Activated T-cell treated with anti-CD3 and anti-CD28 coated beads, Interleukin-2, amount 50 U/mL, for 72 hours (primary cell): ENCODE results near the gene CCSER1. TPM values are rescaled to one million over a fixed set of nuclear protein-coding genes. Genes with fewer than 3 reads are reported as not detected.

ENCODE experiments used
- ATAC-seq, 2 donors: fragments of 150-1000 bp; cut with Tn5 transposase; replicated peaks in 1 of 2; 2 replicates each; pipeline ENCODE4 v1.10.0; 2021; ENCODE audit warnings: moderate library complexity in 2 of 2, mild to moderate bottlenecking in 1 of 2
- DNase-seq, 2 donors: peaks; one replicate each; pipeline ENCODE4 v3.0.0; 2021 to 2022; ENCODE audit warnings: mixed read lengths in 1 of 2
- H3K27ac Mint-ChIP-seq: one replicate; pipeline ENCODE4 v1.8.0; 2022; ENCODE audit warnings: mild to moderate bottlenecking, moderate library complexity, mixed read lengths
- H3K27me3 Mint-ChIP-seq: one replicate; pipeline ENCODE4 v1.8.0; 2022; ENCODE audit warnings: low read depth, mixed read lengths
- H3K36me3 Mint-ChIP-seq, 2 donors: one replicate each; pipeline ENCODE4 v1.8.0; 2022; ENCODE audit warnings: mixed read lengths in 2 of 2, mild to moderate bottlenecking in 1 of 2; ENCODE audit not compliant: insufficient read depth in 2 of 2
- H3K4me1 Mint-ChIP-seq: one replicate; pipeline ENCODE4 v1.8.0; 2022; ENCODE audit warnings: low read depth, mixed read lengths
- H3K4me3 Mint-ChIP-seq, 2 donors: one replicate each; pipeline ENCODE4 v1.8.0; 2022; ENCODE audit warnings: mild to moderate bottlenecking in 2 of 2, mixed read lengths in 2 of 2, moderate library complexity in 2 of 2
- H3K9me3 Mint-ChIP-seq, 2 donors: one replicate each; pipeline ENCODE4 v1.8.0; 2022; ENCODE audit warnings: mixed read lengths in 2 of 2
- total RNA-seq, 2 donors: library from RNA; stranded (reverse); gene quantifications; one replicate each; pipeline ENCODE4 v1.2.3, GENCODE V29; 2022

CCSER1 gene
- total RNA-seq, 2 donors from 2014 or later = 0.09 TPM; not detected in 1

- no peak overlapping the region for H3K27ac Mint-ChIP-seq
- H3K4me1 Mint-ChIP-seq = no peaks in the 10 kb centered on the region
- no peaks in the 10 kb centered on the region for H3K27me3 Mint-ChIP-seq
- H3K36me3 Mint-ChIP-seq = no peaks in the 10 kb centered on the region
- ATAC-seq (no peak), DNase-seq (no peak)
- no peak overlapping the region for H3K4me3 Mint-ChIP-seq
- no peaks in the 10 kb centered on the region for H3K9me3 Mint-ChIP-seq
These were observed 18.1 kb downstream of the CCSER1 start for GRCh38 chr4:90145319-90145718.

GRCh38 chr4:90146306-90146705, 19.1 kb downstream of the CCSER1 start:
- no peaks in the 10 kb centered on the region for H3K9me3 Mint-ChIP-seq
- H3K36me3 Mint-ChIP-seq = no peaks in the 10 kb centered on the region
- H3K4me1 Mint-ChIP-seq = no peaks in the 10 kb centered on the region
- no peak overlapping the region for H3K27ac Mint-ChIP-seq
- ATAC-seq (no peak), DNase-seq (no peak)
- no peak overlapping the region for H3K4me3 Mint-ChIP-seq
- no peaks in the 10 kb centered on the region for H3K27me3 Mint-ChIP-seq

GRCh38 chr4:90148574-90149148, 21.5 kb downstream of the CCSER1 start:
- no peak for ATAC-seq
- Mint-ChIP-seq H3K27ac (no peak overlapping the region), H3K9me3 (no peaks in the 10 kb centered on the region), H3K27me3 (no peaks in the 10 kb centered on the region), H3K36me3 (no peaks in the 10 kb centered on the region), H3K4me3 (no peak overlapping the region), H3K4me1 (no peaks in the 10 kb centered on the region)
- DNase-seq = no peak

GRCh38 chr4:90152024-90152423, 24.8 kb downstream of the CCSER1 start:
- no peaks in the 10 kb centered on the region for H3K36me3 Mint-ChIP-seq
- ATAC-seq (no peak), DNase-seq (no peak)
- H3K27me3 Mint-ChIP-seq = no peaks in the 10 kb centered on the region
- no peak overlapping the region for H3K27ac Mint-ChIP-seq
- H3K9me3 Mint-ChIP-seq = peaks cover 0 to 4% of the 10 kb centered on the region in 2 donors
- H3K4me3 Mint-ChIP-seq = no peak overlapping the region
- no peaks in the 10 kb centered on the region for H3K4me1 Mint-ChIP-seq

GRCh38 chr4:90159193-90159592, 32.0 kb downstream of the CCSER1 start:
- H3K4me1 Mint-ChIP-seq = no peaks in the 10 kb centered on the region
- no peak for ATAC-seq
- H3K27ac Mint-ChIP-seq = no peak overlapping the region
- H3K9me3 Mint-ChIP-seq = peaks cover 0 to 4% of the 10 kb centered on the region in 2 donors
- no peaks in the 10 kb centered on the region for H3K27me3 Mint-ChIP-seq
- no peak overlapping the region for H3K4me3 Mint-ChIP-seq
- H3K36me3 Mint-ChIP-seq = no peaks in the 10 kb centered on the region
- no peak for DNase-seq

- H3K36me3 Mint-ChIP-seq = no peaks in the 10 kb centered on the region
- H3K9me3 Mint-ChIP-seq = peaks cover 0 to 4% of the 10 kb centered on the region in 2 donors
- no peaks in the 10 kb centered on the region for H3K4me1 Mint-ChIP-seq
- H3K27me3 Mint-ChIP-seq = no peaks in the 10 kb centered on the region
- ATAC-seq = no peak
- no peak for DNase-seq
- no peak overlapping the region for H3K27ac Mint-ChIP-seq
- no peak overlapping the region for H3K4me3 Mint-ChIP-seq
These were observed 32.9 kb downstream of the CCSER1 start for GRCh38 chr4:90160044-90160443.

GRCh38 chr4:90162566-90162965, 35.4 kb downstream of the CCSER1 start:
- ATAC-seq = no peak
- Mint-ChIP-seq H3K27me3 (no peaks in the 10 kb centered on the region), H3K36me3 (no peaks in the 10 kb centered on the region), H3K4me3 (no peak overlapping the region), H3K9me3 (no peaks in the 10 kb centered on the region), H3K4me1 (no peaks in the 10 kb centered on the region), H3K27ac (no peak overlapping the region)
- no peak for DNase-seq

- ATAC-seq = no peak
- H3K27ac Mint-ChIP-seq = no peak overlapping the region
- H3K9me3 Mint-ChIP-seq = no peaks in the 10 kb centered on the region
- no peak overlapping the region for H3K4me3 Mint-ChIP-seq
- H3K36me3 Mint-ChIP-seq = no peaks in the 10 kb centered on the region
- no peaks in the 10 kb centered on the region for H3K27me3 Mint-ChIP-seq
- no peak for DNase-seq
- H3K4me1 Mint-ChIP-seq = no peaks in the 10 kb centered on the region
These were observed 36.7 kb downstream of the CCSER1 start for GRCh38 chr4:90163872-90164271.

- ATAC-seq (peak in 1 of 2 donors; percentile 5), DNase-seq (no peak)
- H3K27ac Mint-ChIP-seq = no peak overlapping the region
- H3K36me3 Mint-ChIP-seq = no peaks in the 10 kb centered on the region
- no peak overlapping the region for H3K4me3 Mint-ChIP-seq
- H3K9me3 Mint-ChIP-seq = no peaks in the 10 kb centered on the region
- no peaks in the 10 kb centered on the region for H3K4me1 Mint-ChIP-seq
- no peaks in the 10 kb centered on the region for H3K27me3 Mint-ChIP-seq
These were observed 38.7 kb downstream of the CCSER1 start for GRCh38 chr4:90165883-90166282.

- DNase-seq = no peak
- Mint-ChIP-seq H3K9me3 (no peaks in the 10 kb centered on the region), H3K27ac (no peak overlapping the region), H3K4me1 (no peaks in the 10 kb centered on the region), H3K36me3 (no peaks in the 10 kb centered on the region), H3K27me3 (no peaks in the 10 kb centered on the region), H3K4me3 (no peak overlapping the region)
- ATAC-seq = no peak
These were observed 44.3 kb downstream of the CCSER1 start for GRCh38 chr4:90171491-90171890.

- DNase-seq (no peak), ATAC-seq (no peak)
- no peak overlapping the region for H3K27ac Mint-ChIP-seq
- H3K36me3 Mint-ChIP-seq = no peaks in the 10 kb centered on the region
- H3K27me3 Mint-ChIP-seq = no peaks in the 10 kb centered on the region
- H3K9me3 Mint-ChIP-seq = no peaks in the 10 kb centered on the region
- no peak overlapping the region for H3K4me3 Mint-ChIP-seq
- H3K4me1 Mint-ChIP-seq = no peaks in the 10 kb centered on the region
These were observed 47.4 kb downstream of the CCSER1 start for GRCh38 chr4:90174621-90175023.

GRCh38 chr4:90181644-90182043, 54.5 kb downstream of the CCSER1 start:
- Mint-ChIP-seq H3K4me3 (no peak overlapping the region), H3K27ac (no peak overlapping the region), H3K27me3 (peaks cover 9% of the 10 kb centered on the region), H3K36me3 (no peaks in the 10 kb centered on the region), H3K9me3 (peaks cover 0 to 2% of the 10 kb centered on the region in 2 donors), H3K4me1 (no peaks in the 10 kb centered on the region)
- DNase-seq (no peak), ATAC-seq (no peak)

GRCh38 chr4:90183254-90183653, 56.1 kb downstream of the CCSER1 start:
- ATAC-seq (no peak), DNase-seq (no peak)
- no peak overlapping the region for H3K4me3 Mint-ChIP-seq
- H3K9me3 Mint-ChIP-seq = peaks cover 0 to 2% of the 10 kb centered on the region in 2 donors
- H3K27ac Mint-ChIP-seq = no peak overlapping the region
- no peaks in the 10 kb centered on the region for H3K4me1 Mint-ChIP-seq
- H3K27me3 Mint-ChIP-seq = peaks cover 9% of the 10 kb centered on the region
- H3K36me3 Mint-ChIP-seq = no peaks in the 10 kb centered on the region

- ATAC-seq = no peak
- H3K27me3 Mint-ChIP-seq = peaks cover 9% of the 10 kb centered on the region
- no peak overlapping the region for H3K27ac Mint-ChIP-seq
- no peak for DNase-seq
- no peaks in the 10 kb centered on the region for H3K4me1 Mint-ChIP-seq
- H3K36me3 Mint-ChIP-seq = no peaks in the 10 kb centered on the region
- peaks cover 0 to 2% of the 10 kb centered on the region in 2 donors for H3K9me3 Mint-ChIP-seq
- no peak overlapping the region for H3K4me3 Mint-ChIP-seq
These were observed 57.4 kb downstream of the CCSER1 start for GRCh38 chr4:90184560-90184959.
